Activated T-cell treated with anti-CD3 and anti-CD28 coated beads, Interleukin-2, amount 50 U/mL, for 4 hours (primary cell): ENCODE measurements around the gene HBZ. TPM values are rescaled to one million over a fixed set of nuclear protein-coding genes. Genes with fewer than 3 reads are reported as not detected.
"Not testable (repeated sequence)": the region's sequence is repeated elsewhere in the genome, so short reads cannot be mapped to it uniquely, and the experiment has no call there.

ENCODE experiments used
- ATAC-seq, 2 donors: fragments of 200-7000 bp; cut with Tn5 transposase; one replicate each; pipeline ENCODE4 v1.10.0; 2021
- DNase-seq: peaks from one replicate; pipeline ENCODE4 v3.0.0-alpha.2; 2020
- H3K27me3 Mint-ChIP-seq: one replicate; pipeline ENCODE4 v1.8.0; 2021; ENCODE audit warnings: low read depth, mixed read lengths
- H3K36me3 Mint-ChIP-seq: one replicate; pipeline ENCODE4 v1.8.0; 2022; ENCODE audit warnings: mixed read lengths; ENCODE audit not compliant: insufficient read depth
- H3K4me1 Mint-ChIP-seq: one replicate; pipeline ENCODE4 v1.8.0; 2021; ENCODE audit warnings: low read depth, mixed read lengths
- H3K4me3 Mint-ChIP-seq: one replicate; pipeline ENCODE4 v1.8.0; 2021; ENCODE audit warnings: mild to moderate bottlenecking, moderate library complexity, mixed read lengths
- H3K9me3 Mint-ChIP-seq: one replicate; pipeline ENCODE4 v1.8.0; 2021; ENCODE audit warnings: mixed read lengths
- total RNA-seq, 3 donors: library from RNA; stranded (reverse); gene quantifications; one replicate each; pipeline ENCODE4 v1.2.1, GENCODE V29; 2021

The HBZ gene
- total RNA-seq, 3 donors from 2014 or later: 0.38 to 0.45 (median 0.43) TPM

- H3K4me3 Mint-ChIP-seq: no peak overlapping the region
These were observed 30.1 kb upstream of the HBZ start for GRCh38 chr16:122361-122760.

DNA sequence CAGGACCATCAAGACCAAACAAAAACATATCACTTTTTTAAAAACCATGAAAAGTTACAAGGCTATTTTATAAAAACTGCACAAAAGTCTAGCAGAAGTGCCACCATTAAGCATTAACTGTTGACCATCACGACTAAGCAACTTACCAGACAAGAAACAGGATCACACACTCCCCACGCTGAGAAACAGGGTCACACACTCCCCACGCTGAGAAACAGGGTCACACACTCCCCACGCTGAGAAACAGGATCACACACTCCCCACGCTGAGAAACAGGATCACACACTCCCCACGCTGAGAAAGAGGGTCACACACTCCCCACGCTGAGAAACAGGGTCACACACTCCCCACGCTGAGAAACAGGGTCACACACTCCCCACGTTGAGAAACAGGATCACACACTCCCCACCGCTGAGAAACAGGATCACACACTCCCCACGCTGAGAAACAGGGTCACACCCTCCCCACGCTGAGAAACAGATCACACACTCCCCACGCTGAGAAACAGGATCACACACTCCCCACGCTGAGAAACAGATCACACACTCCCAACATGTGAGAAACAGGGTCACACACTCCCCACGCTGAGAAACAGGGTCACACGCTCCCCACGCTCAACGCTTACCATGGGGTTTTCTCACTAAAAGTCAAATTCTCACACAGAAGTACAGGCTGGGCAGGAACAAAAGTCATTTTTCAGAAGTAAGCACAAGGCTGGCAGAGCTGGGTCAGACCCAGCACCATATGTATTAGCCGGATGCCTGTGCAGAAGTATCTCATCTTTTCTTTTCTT is 28.7 kb upstream of the HBZ start:
- ATAC-seq, H3K36me3 Mint-ChIP-seq, DNase-seq, H3K4me3 Mint-ChIP-seq, H3K9me3 Mint-ChIP-seq, H3K27me3 Mint-ChIP-seq, H3K4me1 Mint-ChIP-seq: not testable (repeated sequence)

More at GRCh38 chr16:122361-122760, 30.1 kb upstream of the HBZ start:
- H3K4me1 Mint-ChIP-seq: peaks cover 4% of the 10 kb centered on the region
- ATAC-seq: no peak
- H3K27me3 Mint-ChIP-seq: no peaks in the 10 kb centered on the region
- H3K9me3 Mint-ChIP-seq: no peaks in the 10 kb centered on the region
- no peaks in the 10 kb centered on the region for H3K36me3 Mint-ChIP-seq
- no peak for DNase-seq

- H3K4me3 Mint-ChIP-seq: no peak overlapping the region
- no peaks in the 10 kb centered on the region for H3K27me3 Mint-ChIP-seq
- no peaks in the 10 kb centered on the region for H3K36me3 Mint-ChIP-seq
- ATAC-seq: no peak
- no peak for DNase-seq
- peaks cover 8% of the 10 kb centered on the region for H3K4me1 Mint-ChIP-seq
- H3K9me3 Mint-ChIP-seq: no peaks in the 10 kb centered on the region
These were observed 27.4 kb upstream of the HBZ start for GRCh38 chr16:125011-125410.

DNA sequence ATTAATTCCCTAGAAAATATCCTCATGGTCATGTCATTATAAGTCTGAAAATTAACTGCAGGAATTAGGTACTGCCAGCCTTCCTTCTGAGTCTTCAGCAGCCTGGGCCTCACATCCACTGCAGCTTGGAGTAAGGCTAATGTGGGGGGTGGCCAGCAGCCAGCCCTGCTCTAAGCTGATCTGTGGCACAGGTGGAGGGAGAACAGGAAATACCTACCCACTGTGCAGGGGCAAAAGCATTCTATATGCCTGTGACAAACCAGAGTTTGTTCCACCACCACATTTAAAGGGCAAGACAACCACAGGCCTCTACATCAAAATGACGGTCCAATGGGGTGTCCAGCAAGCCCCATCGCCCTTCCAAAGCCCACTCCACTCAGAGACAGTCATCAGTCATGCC is 23.4 kb upstream of the HBZ start:
- no peaks in the 10 kb centered on the region for H3K9me3 Mint-ChIP-seq
- no peaks in the 10 kb centered on the region for H3K27me3 Mint-ChIP-seq
- ATAC-seq: no peak
- peaks cover 13% of the 10 kb centered on the region for H3K4me1 Mint-ChIP-seq
- DNase-seq: no peak
- H3K4me3 Mint-ChIP-seq: peak overlapping the region; percentile 7
- H3K36me3 Mint-ChIP-seq: no peaks in the 10 kb centered on the region

DNA sequence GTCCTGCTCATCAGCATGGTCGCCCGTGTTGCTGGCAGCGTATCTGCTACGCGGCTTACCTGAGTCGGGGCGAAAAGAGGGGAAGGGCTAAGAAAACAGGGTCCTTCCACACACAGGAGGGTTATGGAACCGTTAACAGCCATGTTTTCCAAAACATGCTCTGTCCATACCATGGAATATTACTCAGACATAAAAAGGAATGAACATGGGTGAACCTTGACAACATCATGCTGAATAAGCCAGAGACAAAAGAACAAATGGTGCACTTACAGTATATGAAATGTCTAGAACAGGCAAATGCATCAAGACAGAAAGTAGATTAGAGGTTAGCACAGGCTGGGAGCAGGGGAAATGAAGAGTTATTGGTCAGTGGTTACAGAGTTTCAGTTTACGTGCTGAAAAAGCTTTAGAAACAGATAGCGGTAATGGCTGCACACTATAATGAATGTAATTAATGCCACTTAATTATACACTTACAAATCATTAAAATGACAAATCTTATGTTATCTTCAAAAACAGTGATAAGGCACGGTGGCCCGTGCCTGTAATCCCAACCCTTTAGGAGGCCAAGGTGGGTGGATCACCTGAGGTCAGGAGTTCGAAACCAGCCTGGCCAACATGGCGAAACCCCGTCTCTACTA is 21.8 kb upstream of the HBZ start:
- no peak for ATAC-seq
- Mint-ChIP-seq H3K9me3 (no peaks in the 10 kb centered on the region), H3K4me3 (no peak overlapping the region), H3K27me3 (no peaks in the 10 kb centered on the region), H3K4me1 (peaks cover 19% of the 10 kb centered on the region), H3K36me3 (no peaks in the 10 kb centered on the region)
- no peak for DNase-seq

- Mint-ChIP-seq H3K4me3 (no peak overlapping the region), H3K4me1 (peaks cover 23% of the 10 kb centered on the region), H3K9me3 (no peaks in the 10 kb centered on the region), H3K27me3 (no peaks in the 10 kb centered on the region), H3K36me3 (peaks cover 4% of the 10 kb centered on the region)
- ATAC-seq (no peak), DNase-seq (no peak)
These were observed 20.3 kb upstream of the HBZ start for GRCh38 chr16:132120-132519.

DNA sequence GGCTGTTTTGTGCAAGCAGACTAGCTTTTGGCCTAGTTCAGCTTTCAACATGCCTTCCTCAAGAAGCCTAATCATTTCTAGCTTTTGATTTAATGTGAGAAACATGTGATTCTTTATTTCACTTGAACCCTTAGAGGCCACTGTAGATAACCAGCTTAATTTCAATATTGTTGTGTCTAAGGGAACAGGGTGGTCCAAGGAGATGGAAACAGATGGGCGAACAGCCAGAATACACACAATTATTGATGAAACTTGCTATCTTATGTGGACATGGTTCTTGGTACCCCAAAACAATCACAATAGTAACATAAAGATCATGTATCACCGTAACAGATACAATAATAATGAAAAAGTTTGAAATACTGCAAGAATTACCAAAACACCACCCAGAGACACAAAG is 18.7 kb upstream of the HBZ start:
- Mint-ChIP-seq H3K4me1 (peaks cover 26% of the 10 kb centered on the region), H3K36me3 (peaks cover 4% of the 10 kb centered on the region), H3K27me3 (no peaks in the 10 kb centered on the region), H3K4me3 (no peak overlapping the region), H3K9me3 (no peaks in the 10 kb centered on the region)
- no peak for DNase-seq
- no peak for ATAC-seq

- Mint-ChIP-seq H3K4me3 (peak overlapping the region; percentile 80), H3K9me3 (no peaks in the 10 kb centered on the region), H3K4me1 (peaks cover 17% of the 10 kb centered on the region), H3K36me3 (peaks cover 4% of the 10 kb centered on the region), H3K27me3 (no peaks in the 10 kb centered on the region)
- ATAC-seq: peak; percentile 33 to 35
- DNase-seq: peak; percentile 24
These were observed 14.4 kb upstream of the HBZ start for GRCh38 chr16:138049-138417.

DNA sequence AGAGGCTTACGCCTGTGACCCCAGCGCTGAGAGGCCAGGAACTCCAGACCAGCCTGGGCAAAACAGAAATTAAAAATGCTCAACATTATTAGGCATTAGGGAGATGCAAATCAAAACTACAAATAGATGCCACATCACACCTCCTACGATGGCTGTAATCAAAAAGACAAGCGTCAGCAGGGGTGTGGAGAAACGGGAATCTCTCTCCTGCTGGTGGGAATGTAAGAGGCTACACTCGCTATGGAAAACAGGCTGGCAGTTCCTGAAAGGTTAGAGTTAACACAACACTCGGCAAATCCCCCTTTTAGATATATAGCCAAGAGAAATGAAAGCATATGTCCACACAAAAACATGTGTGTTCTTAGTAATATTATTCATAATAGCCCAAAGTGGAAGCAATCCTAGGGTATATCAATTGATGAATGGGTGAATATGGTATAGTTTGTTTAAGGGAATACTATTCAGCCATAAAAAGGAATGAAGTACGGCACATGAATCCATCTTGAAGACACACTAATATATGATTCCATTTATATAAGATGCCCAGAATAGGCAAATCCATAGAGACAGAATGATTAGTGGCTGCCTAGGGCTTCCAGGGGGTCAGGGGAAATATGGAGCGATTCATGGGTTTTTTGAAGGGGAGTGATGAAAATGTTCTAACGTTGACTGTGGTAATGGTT is 12.1 kb upstream of the HBZ start:
- Mint-ChIP-seq H3K9me3 (no peaks in the 10 kb centered on the region), H3K4me3 (peak overlapping the region; percentile 45), H3K4me1 (peaks cover 11% of the 10 kb centered on the region), H3K36me3 (peaks cover 4% of the 10 kb centered on the region), H3K27me3 (peaks cover 10% of the 10 kb centered on the region)
- no peak for ATAC-seq
- DNase-seq: no peak

GRCh38 chr16:142405-142967 is 10.0 kb upstream of the HBZ start:
- H3K27me3 Mint-ChIP-seq: peaks cover 11% of the 10 kb centered on the region
- H3K9me3 Mint-ChIP-seq: no peaks in the 10 kb centered on the region
- DNase-seq (no peak), ATAC-seq (no peak)
- no peaks in the 10 kb centered on the region for H3K36me3 Mint-ChIP-seq
- peaks cover 4% of the 10 kb centered on the region for H3K4me1 Mint-ChIP-seq
- no peak overlapping the region for H3K4me3 Mint-ChIP-seq

DNA sequence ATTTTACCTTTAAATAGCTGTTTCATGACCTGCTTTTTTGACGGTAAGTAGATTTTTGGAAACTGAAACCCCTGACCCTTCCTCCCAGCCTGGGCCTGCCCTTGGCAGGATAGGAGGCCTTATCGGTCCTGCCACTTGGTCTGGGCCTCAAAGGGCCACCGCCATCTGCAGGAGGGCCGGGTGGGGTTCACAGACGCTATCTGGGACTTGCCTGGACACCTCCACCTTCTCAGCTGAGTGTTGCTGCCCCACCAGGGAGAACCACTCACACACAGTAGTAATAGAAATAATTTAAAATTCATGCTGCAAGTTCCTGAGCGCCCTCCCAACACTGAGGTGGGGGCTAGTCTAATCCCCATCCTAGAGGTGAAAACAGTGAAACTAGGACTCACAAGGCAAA is 9.4 kb upstream of the HBZ start:
- ATAC-seq (no peak), DNase-seq (no peak)
- Mint-ChIP-seq H3K9me3 (no peaks in the 10 kb centered on the region), H3K36me3 (no peaks in the 10 kb centered on the region), H3K4me1 (peaks cover 4% of the 10 kb centered on the region), H3K4me3 (no peak overlapping the region), H3K27me3 (peaks cover 11% of the 10 kb centered on the region)

GRCh38 chr16:143456-143855 is 9.0 kb upstream of the HBZ start:
- H3K4me1 Mint-ChIP-seq: peaks cover 4% of the 10 kb centered on the region
- no peaks in the 10 kb centered on the region for H3K36me3 Mint-ChIP-seq
- no peaks in the 10 kb centered on the region for H3K9me3 Mint-ChIP-seq
- H3K4me3 Mint-ChIP-seq: no peak overlapping the region
- peaks cover 14% of the 10 kb centered on the region for H3K27me3 Mint-ChIP-seq
- no peak for ATAC-seq
- no peak for DNase-seq

DNA sequence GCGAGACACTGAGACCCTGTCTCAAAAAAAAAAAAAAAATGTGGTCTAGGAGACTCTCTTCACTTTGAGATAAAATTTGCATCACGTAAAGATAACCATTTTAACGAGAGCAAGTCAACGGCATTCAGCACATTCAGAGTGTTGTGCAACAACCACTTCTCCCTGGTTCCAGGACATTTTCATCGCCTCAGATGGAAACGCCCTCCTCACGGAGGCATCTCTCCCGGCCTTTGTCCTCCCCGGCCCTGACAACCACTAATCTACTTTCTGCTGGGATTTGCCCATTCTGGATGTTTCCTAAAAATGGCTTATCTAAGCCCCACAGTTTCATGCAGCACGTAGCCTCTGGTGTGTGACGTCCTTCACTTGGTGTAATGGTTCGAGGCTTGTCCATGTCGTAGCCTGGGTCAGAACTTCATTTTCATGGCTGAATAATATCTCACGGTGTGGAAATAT is 7.6 kb upstream of the HBZ start:
- no peak overlapping the region for H3K4me3 Mint-ChIP-seq

GRCh38 chr16:146646-147045 is 5.8 kb upstream of the HBZ start:
- Mint-ChIP-seq H3K4me3 (no peak overlapping the region), H3K9me3 (no peaks in the 10 kb centered on the region), H3K36me3 (no peaks in the 10 kb centered on the region), H3K4me1 (no peaks in the 10 kb centered on the region), H3K27me3 (peaks cover 28% of the 10 kb centered on the region)
- no peak for ATAC-seq
- no peak for DNase-seq

More for the DNA sequence above, 7.6 kb upstream of the HBZ start:
- ATAC-seq (no peak), DNase-seq (no peak)
- Mint-ChIP-seq H3K4me1 (no peaks in the 10 kb centered on the region), H3K27me3 (peaks cover 27% of the 10 kb centered on the region), H3K36me3 (no peaks in the 10 kb centered on the region), H3K9me3 (no peaks in the 10 kb centered on the region)
